ENCODE data around the gene EXOC6B.

EXOC6B gene

DNA sequence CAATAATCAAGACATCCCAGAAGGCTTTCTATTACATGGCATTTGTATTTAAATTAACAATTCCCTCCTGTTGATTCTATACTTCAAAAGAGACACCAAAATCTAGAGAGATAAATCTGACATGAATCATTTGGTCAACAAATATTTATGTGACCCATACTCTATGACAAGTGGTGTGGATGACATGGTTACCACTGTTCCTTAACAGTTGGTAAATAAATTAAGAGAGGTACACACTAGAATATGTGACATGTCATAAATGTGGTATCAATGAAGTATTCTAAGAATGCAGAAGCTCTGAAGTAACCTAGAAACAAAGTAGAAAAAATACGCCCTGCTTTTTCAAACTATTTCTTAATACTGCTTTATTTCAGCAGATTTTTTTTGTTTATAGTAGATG lies 255.4 kb downstream of the EXOC6B start:
- H3K27me3 ChIP-seq (ENCODE audit: insufficient read depth, low read length, poor library complexity, severe bottlenecking), result no peaks in the 10 kb centered on the region
- H3K9me2 ChIP-seq (replicated peaks; ENCODE audit: low read depth, low read length), result no peaks in the 10 kb centered on the region
- H3K79me2 ChIP-seq (ENCODE audit: insufficient read depth, low read length), result no peaks in the 10 kb centered on the region
- no peak overlapping the region for H3K9ac ChIP-seq (ENCODE audit: low read depth, low read length, poor library complexity, severe bottlenecking)
- no peak overlapping the region for H3K4me2 ChIP-seq (ENCODE audit: low read depth, low read length, poor library complexity, severe bottlenecking)
- H3K4me1 ChIP-seq (ENCODE audit: insufficient read depth, low read length, poor library complexity, severe bottlenecking), result no peaks in the 10 kb centered on the region
- no peak overlapping the region for H3K4me3 ChIP-seq (ENCODE audit: low read length, poor library complexity, severe bottlenecking)
- no peaks in the 10 kb centered on the region for H4K20me1 ChIP-seq (ENCODE audit: insufficient read depth, low read length, poor library complexity, severe bottlenecking)
- no peaks in the 10 kb centered on the region for H3K9me3 ChIP-seq (ENCODE audit: insufficient read depth, low read depth, low read length)
- H2AFZ ChIP-seq (ENCODE audit: low read length), result no peak overlapping the region
- no peaks in the 10 kb centered on the region for H3K36me3 ChIP-seq (ENCODE audit: insufficient read depth, low read length)
- no peak for TF ChIP-seq EZH2phosphoT487 (IDR thresholded peaks at IDR 0.05; ENCODE audit: borderline replicate concordance)
- TF ChIP-seq, protein P1, sequence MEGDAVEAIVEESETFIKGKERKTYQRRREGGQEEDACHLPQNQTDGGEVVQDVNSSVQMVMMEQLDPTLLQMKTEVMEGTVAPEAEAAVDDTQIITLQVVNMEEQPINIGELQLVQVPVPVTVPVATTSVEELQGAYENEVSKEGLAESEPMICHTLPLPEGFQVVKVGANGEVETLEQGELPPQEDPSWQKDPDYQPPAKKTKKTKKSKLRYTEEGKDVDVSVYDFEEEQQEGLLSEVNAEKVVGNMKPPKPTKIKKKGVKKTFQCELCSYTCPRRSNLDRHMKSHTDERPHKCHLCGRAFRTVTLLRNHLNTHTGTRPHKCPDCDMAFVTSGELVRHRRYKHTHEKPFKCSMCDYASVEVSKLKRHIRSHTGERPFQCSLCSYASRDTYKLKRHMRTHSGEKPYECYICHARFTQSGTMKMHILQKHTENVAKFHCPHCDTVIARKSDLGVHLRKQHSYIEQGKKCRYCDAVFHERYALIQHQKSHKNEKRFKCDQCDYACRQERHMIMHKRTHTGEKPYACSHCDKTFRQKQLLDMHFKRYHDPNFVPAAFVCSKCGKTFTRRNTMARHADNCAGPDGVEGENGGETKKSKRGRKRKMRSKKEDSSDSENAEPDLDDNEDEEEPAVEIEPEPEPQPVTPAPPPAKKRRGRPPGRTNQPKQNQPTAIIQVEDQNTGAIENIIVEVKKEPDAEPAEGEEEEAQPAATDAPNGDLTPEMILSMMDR (conservative IDR thresholded peaks at IDR 0.05; ENCODE audit: low read length), result no peak
- H3F3A ChIP-seq (ENCODE audit: low read depth), result no peaks in the 10 kb centered on the region

DNA sequence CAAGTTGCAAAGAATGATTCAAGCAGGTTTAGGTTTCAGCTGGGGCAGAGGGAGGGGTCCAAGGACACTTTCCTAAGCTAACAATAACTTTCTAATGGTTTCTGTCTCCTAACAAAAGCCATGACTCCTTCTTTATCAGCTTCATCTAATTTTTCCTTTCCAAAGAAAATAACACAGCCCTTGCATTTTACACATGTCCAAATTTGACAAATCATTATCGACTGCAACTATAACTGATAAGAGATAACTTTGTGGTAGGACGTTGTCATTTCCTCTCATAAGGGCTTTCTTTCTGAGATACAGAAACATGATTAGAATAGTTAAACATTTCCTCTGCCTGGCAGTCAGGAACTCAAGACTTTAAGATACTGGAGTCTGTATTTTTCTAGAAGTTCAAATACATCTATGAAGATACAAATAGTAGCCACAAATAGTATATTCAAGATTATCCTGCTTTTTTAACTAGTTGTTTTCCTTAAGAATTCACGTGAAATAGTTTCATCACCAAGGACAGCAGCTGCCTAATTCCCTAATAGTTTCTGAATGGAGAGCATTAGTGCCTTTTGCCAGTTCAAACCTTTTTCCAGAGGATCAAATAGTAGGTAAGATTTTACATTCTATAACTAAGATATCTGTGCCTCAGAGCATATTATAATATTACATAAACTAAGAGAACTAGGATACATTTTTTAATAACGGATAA lies 263.2 kb downstream of the EXOC6B start:
- no peaks in the 10 kb centered on the region for H3K9me3 ChIP-seq (ENCODE audit: insufficient read depth, low read depth, low read length)
- H3K36me3 ChIP-seq (ENCODE audit: insufficient read depth, low read length), result no peaks in the 10 kb centered on the region
- H2AFZ ChIP-seq (ENCODE audit: low read length), result no peak overlapping the region
- TF ChIP-seq, protein P1 (conservative IDR thresholded peaks at IDR 0.05; ENCODE audit: low read length), result no peak
- no peak for TF ChIP-seq EZH2phosphoT487 (IDR thresholded peaks at IDR 0.05; ENCODE audit: borderline replicate concordance)
- H3K9me2 ChIP-seq (replicated peaks; ENCODE audit: low read depth, low read length), result no peaks in the 10 kb centered on the region
- peak overlapping the region; percentile 5 for H3K4me3 ChIP-seq (ENCODE audit: low read length, poor library complexity, severe bottlenecking)
- H3K4me2 ChIP-seq (ENCODE audit: low read depth, low read length, poor library complexity, severe bottlenecking), result peak overlapping the region; percentile 21
- peaks cover 19% of the 10 kb centered on the region for H3K4me1 ChIP-seq (ENCODE audit: insufficient read depth, low read length, poor library complexity, severe bottlenecking)
- no peak overlapping the region for H3K9ac ChIP-seq (ENCODE audit: low read depth, low read length, poor library complexity, severe bottlenecking)
- H3K79me2 ChIP-seq (ENCODE audit: insufficient read depth, low read length), result no peaks in the 10 kb centered on the region
- H3F3A ChIP-seq (ENCODE audit: low read depth), result no peaks in the 10 kb centered on the region
- no peaks in the 10 kb centered on the region for H4K20me1 ChIP-seq (ENCODE audit: insufficient read depth, low read length, poor library complexity, severe bottlenecking)
- H3K27me3 ChIP-seq (ENCODE audit: insufficient read depth, low read length, poor library complexity, severe bottlenecking), result no peaks in the 10 kb centered on the region

DNA sequence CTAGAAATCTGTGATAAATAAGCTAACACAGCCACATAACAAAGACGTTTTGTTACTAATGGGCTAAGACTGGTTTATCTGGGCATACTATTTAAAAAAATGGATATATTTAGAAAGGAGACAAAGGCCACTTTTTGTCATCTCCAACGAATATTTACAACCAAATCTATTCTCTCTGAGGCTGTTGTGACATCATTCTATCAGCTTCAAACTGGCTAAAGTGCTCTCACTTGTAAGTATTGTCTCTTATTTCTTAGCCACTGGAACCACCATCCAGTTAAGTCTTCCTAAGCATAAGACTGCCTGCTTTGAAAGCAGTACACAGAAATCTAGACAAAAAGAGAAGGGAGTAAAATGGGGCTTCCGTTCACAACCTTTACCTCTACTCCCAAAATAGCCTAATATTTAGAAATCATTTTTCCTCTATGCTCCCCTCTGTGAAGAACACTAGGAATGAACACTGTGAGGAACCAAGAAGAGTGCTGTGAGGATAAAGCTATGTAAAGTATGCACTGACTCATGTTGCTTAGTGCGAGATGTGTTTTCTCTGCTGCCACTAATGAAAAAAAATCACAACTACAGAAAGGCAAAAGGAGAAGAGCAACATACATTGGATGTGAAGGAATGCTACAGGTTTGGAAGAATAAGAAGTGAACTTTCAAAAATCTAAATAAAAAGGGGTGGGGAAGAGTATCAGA lies 264.1 kb downstream of the EXOC6B start:
- Histone ChIP-seq H2AFZ (ENCODE audit: low read length) (no peak overlapping the region), H3F3A (ENCODE audit: low read depth) (no peaks in the 10 kb centered on the region), H3K9me2 (replicated peaks; ENCODE audit: low read depth, low read length) (no peaks in the 10 kb centered on the region), H3K27me3 (ENCODE audit: insufficient read depth, low read length, poor library complexity, severe bottlenecking) (no peaks in the 10 kb centered on the region), H4K20me1 (ENCODE audit: insufficient read depth, low read length, poor library complexity, severe bottlenecking) (no peaks in the 10 kb centered on the region), H3K4me3 (ENCODE audit: low read length, poor library complexity, severe bottlenecking) (peak overlapping the region; percentile 5), H3K9ac (ENCODE audit: low read depth, low read length, poor library complexity, severe bottlenecking) (no peak overlapping the region), H3K9me3 (ENCODE audit: insufficient read depth, low read depth, low read length) (no peaks in the 10 kb centered on the region), H3K79me2 (ENCODE audit: insufficient read depth, low read length) (no peaks in the 10 kb centered on the region), H3K4me1 (ENCODE audit: insufficient read depth, low read length, poor library complexity, severe bottlenecking) (peaks cover 19% of the 10 kb centered on the region), H3K4me2 (ENCODE audit: low read depth, low read length, poor library complexity, severe bottlenecking) (peak overlapping the region; percentile 21), H3K36me3 (ENCODE audit: insufficient read depth, low read length) (no peaks in the 10 kb centered on the region)
- TF ChIP-seq EZH2phosphoT487 (IDR thresholded peaks at IDR 0.05; ENCODE audit: borderline replicate concordance), result no peak
- TF ChIP-seq, protein P1 (conservative IDR thresholded peaks at IDR 0.05; ENCODE audit: low read length), result no peak
